ENCODE data around the gene ZFP91.
A peak's percentile ranks its signal among the peaks of the same experiment; 100 is the strongest.

- TF ChIP-seq CTCF (IDR thresholded peaks at IDR 0.05) (peak in 2 of 3 donors; percentile 19 to 37), POLR2A (IDR thresholded peaks at IDR 0.05) (peak; percentile 81)
Measured at GRCh38 chr11:58578635-58579191, at the start of gene ZFP91.

Measured in breast epithelium (tissue), 3 donors.